Keratinocyte (primary cell): Measurements from ENCODE around the gene CAP1. TPM values are rescaled to one million over a fixed set of nuclear protein-coding genes. Genes with fewer than 3 reads are reported as not detected.

Source experiments
- DNase-seq: peaks from one replicate; pipeline ENCODE4 v3.0.0-alpha.2; 2011; ENCODE audit warnings: low read depth, missing footprints, low spot score
- FAIRE-seq: peaks from 2 replicates; lab custom pipeline; 2011; peaks lifted over from hg19 to GRCh38; lab: Jason Lieb, UNC
- H2AFZ ChIP-seq: 2 replicates; pipeline ENCODE4 v1.6.0; 2012; ENCODE audit warnings: low read length, control low read depth, inconsistent platforms; ENCODE audit not compliant: control insufficient read depth
- H3K27ac ChIP-seq: 2 replicates; pipeline ENCODE4 v1.5.1; 2011; ENCODE audit warnings: low read length; ENCODE audit not compliant: control insufficient read depth, insufficient read depth
- H3K27me3 ChIP-seq: 3 replicates; pipeline ENCODE4 v1.6.0; 2011; ENCODE audit warnings: low read length; ENCODE audit not compliant: control insufficient read depth, insufficient read depth; ENCODE audit errors: extremely low read depth
- H3K36me3 ChIP-seq, 2 experiments: 2 replicates in 1 of 2; 3 replicates in 1 of 2; pipeline ENCODE4 v1.5.1; 2011; ENCODE audit warnings: low read length in 2 of 2, mild to moderate bottlenecking in 1 of 2; ENCODE audit not compliant: control insufficient read depth in 2 of 2, insufficient read depth in 2 of 2; ENCODE audit errors: extremely low read depth in 1 of 2
- H3K4me1 ChIP-seq: 3 replicates; pipeline ENCODE4 v1.5.1; 2011; ENCODE audit warnings: low read length; ENCODE audit not compliant: control insufficient read depth, insufficient read depth; ENCODE audit errors: extremely low read depth
- H3K4me2 ChIP-seq: 3 replicates; pipeline ENCODE4 v1.6.0; 2011; ENCODE audit warnings: low read depth, low read length; ENCODE audit not compliant: control insufficient read depth, insufficient read depth; ENCODE audit errors: extremely low read depth
- H3K4me3 ChIP-seq, 3 experiments: fragments of 200-600 bp in 1 of 3; sonication (generic) in 1 of 3; 2 replicates in 2 of 3; 3 replicates in 1 of 3; pipeline ENCODE4 v1.5.1; 2011 to 2016; ENCODE audit warnings: low read length in 3 of 3, mild to moderate bottlenecking in 3 of 3, control low read depth in 2 of 3, inconsistent platforms in 1 of 3, low read depth in 1 of 3, mixed read lengths in 1 of 3, mixed run types in 1 of 3, moderate library complexity in 1 of 3; ENCODE audit not compliant: control insufficient read depth in 2 of 3, insufficient read depth in 2 of 3; ENCODE audit errors: extremely low read depth in 1 of 3
- H3K79me2 ChIP-seq: 2 replicates; pipeline ENCODE4 v1.6.0; 2012; ENCODE audit warnings: low read length; ENCODE audit not compliant: control insufficient read depth, insufficient read depth
- H3K9ac ChIP-seq: 3 replicates; pipeline ENCODE4 v1.6.0; 2011; ENCODE audit warnings: low read length; ENCODE audit not compliant: control insufficient read depth, insufficient read depth; ENCODE audit errors: extremely low read depth
- H3K9me1 ChIP-seq: 3 replicates; pipeline ENCODE4 v1.6.0; 2011; ENCODE audit warnings: low read length; ENCODE audit not compliant: control insufficient read depth, insufficient read depth; ENCODE audit errors: extremely low read depth
- H3K9me3 ChIP-seq: 2 replicates; pipeline ENCODE4 v1.5.1; 2012; ENCODE audit warnings: low read depth, low read length; ENCODE audit not compliant: control insufficient read depth
- H4K20me1 ChIP-seq: 3 replicates; pipeline ENCODE4 v1.6.0; 2011; ENCODE audit warnings: low read length; ENCODE audit not compliant: control insufficient read depth, insufficient read depth; ENCODE audit errors: extremely low read depth
- CTCF ChIP-seq, 3 experiments: IDR thresholded peaks in 1 of 3; conservative IDR thresholded peaks in 1 of 3; optimal IDR thresholded peaks in 1 of 3; 2 replicates in 2 of 3; 3 replicates in 1 of 3; pipeline versions ENCODE3 to v1.5.1; 2011; ENCODE audit warnings: low read length in 3 of 3, mild to moderate bottlenecking in 3 of 3, moderate library complexity in 2 of 3, control low read depth in 1 of 3, inconsistent platforms in 1 of 3; ENCODE audit not compliant: insufficient read depth in 2 of 3; ENCODE audit errors: extremely low read depth in 1 of 3
- EZH2 ChIP-seq: IDR thresholded peaks from one replicate; pipeline ENCODE4 v1.6.1; 2012; ENCODE audit warnings: inconsistent platforms, mild to moderate bottlenecking, low read length, moderate library complexity
- dilution Hi-C: fragments of 300-500 bp; cut with MboI; formaldehyde crosslinking; loops from one replicate; pipeline ENCODE4 v1.7.0; 2020; ENCODE audit warnings: low sequenced_read_pairs; ENCODE audit not compliant: extremely low pct_ligation_motif_present
- polyA plus RNA-seq, 5 experiments: library from polyadenylated mRNA; depleted of rRNA in 3 of 5; stranded (reverse) in 3 of 5; stranded (forward) in 1 of 5; unstranded in 1 of 5; fragments of >200 nt; gene quantifications; 1 replicate in 1 of 5; 2 replicates in 3 of 5; 3 replicates in 1 of 5; pipeline versions ENCODE4 v1.2.1 to v1.2.3, GENCODE V29; 2011 to 2012; ENCODE audit warnings: missing spikeins in 2 of 5, low read depth in 1 of 5, low replicate concordance in 1 of 5

CAP1 gene
- polyA plus RNA-seq, 1 donor (not counting 4 experiments of a cell fraction or from before 2014, with no cell fraction given), result 959 TPM

DNA sequence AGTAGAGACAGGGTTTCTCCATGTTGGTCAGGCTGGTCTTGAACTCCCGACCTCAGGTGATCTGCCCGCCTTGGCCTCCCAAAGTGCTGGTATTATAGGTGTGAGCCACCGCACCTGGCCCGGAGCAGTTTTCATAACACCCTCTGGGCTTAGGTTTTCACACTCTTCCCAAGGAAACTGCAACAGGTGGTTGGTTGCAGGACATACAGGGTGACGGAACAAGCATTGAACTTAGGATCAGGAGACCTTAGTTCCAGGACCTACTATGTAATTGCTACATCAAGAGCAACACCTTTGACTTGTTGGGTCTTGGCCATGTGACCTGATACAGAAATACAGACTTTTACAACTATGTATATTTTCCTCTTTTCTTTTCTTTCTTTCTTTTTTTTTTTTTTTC, 47.6 kb upstream of the CAP1 start:
- Histone ChIP-seq H3K4me1 (peaks cover 31% of the 10 kb centered on the region), H3K36me3 (no peaks in the 10 kb centered on the region), H3K9ac (no peak overlapping the region), H3K27me3 (no peaks in the 10 kb centered on the region), H3K27ac (no peak overlapping the region), H4K20me1 (no peaks in the 10 kb centered on the region), H3K9me3 (no peaks in the 10 kb centered on the region), H3K79me2 (no peaks in the 10 kb centered on the region), H2AFZ (no peak overlapping the region), H3K4me2 (no peak overlapping the region), H3K9me1 (no peaks in the 10 kb centered on the region), H3K4me3 (no peak overlapping the region)
- TF ChIP-seq CTCF (optimal IDR thresholded peaks at IDR 0.05 in 1 of 3, IDR thresholded peaks at IDR 0.05 in 1 of 3, conservative IDR thresholded peaks at IDR 0.05 in 1 of 3; ENCODE audit: extremely low read depth in 1 of 3, insufficient read depth in 2 of 3, low read length in 3 of 3) (no peak), EZH2 (no peak)
- DNase-seq (no peak), FAIRE-seq (no peak)
- dilution Hi-C loops, result no loop called here

DNA sequence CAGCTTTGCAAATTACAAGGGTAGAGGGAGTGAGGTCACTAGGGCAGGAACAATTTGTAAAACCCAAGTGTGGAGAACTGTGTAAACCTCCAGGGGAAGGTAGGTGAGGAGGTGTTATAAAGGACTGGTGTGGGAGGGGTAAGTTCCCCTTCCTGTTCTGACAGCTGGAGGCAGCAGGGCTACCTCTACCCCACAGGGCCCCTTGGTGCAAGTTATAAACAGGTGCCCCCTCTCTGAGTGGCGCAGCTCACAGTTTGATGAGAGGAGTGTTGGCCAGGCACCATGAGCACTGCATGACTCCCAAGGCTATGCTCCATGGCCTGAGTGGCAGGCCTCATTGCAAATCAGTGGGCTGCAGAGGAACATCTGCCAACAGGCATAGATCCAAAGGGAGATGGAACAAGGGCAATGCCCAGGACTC, 44.5 kb upstream of the CAP1 start:
- no peaks in the 10 kb centered on the region for H4K20me1 ChIP-seq
- no peak overlapping the region for H3K4me2 ChIP-seq
- TF ChIP-seq EZH2, result no peak
- TF ChIP-seq CTCF (optimal IDR thresholded peaks at IDR 0.05 in 1 of 3, IDR thresholded peaks at IDR 0.05 in 1 of 3, conservative IDR thresholded peaks at IDR 0.05 in 1 of 3; ENCODE audit: extremely low read depth in 1 of 3, insufficient read depth in 2 of 3, low read length in 3 of 3), result no peak
- DNase-seq, result no peak
- no peak overlapping the region for H3K4me3 ChIP-seq
- FAIRE-seq, result no peak
- no peaks in the 10 kb centered on the region for H3K79me2 ChIP-seq
- dilution Hi-C loops, result no loop called here
- peaks cover 9% of the 10 kb centered on the region for H3K4me1 ChIP-seq
- no peaks in the 10 kb centered on the region for H3K9me1 ChIP-seq
- H3K27me3 ChIP-seq, result no peaks in the 10 kb centered on the region
- no peaks in the 10 kb centered on the region for H3K9me3 ChIP-seq
- no peak overlapping the region for H3K9ac ChIP-seq
- no peak overlapping the region for H2AFZ ChIP-seq
- no peaks in the 10 kb centered on the region for H3K36me3 ChIP-seq
- no peak overlapping the region for H3K27ac ChIP-seq
